Measurements from ENCODE around the gene FGR.
"Not testable (repeated sequence)": the region's sequence is repeated elsewhere in the genome, so short reads cannot be mapped to it uniquely, and the experiment has no call there.

FGR gene

GRCh38 chr1:27644369-27645070 is 9.5 kb upstream of the FGR start:
- no peaks in the 10 kb centered on the region for H3K9me3 ChIP-seq (ENCODE audit: control insufficient read depth, low read depth, low read length)
- peaks cover 3% of the 10 kb centered on the region for H3K4me1 ChIP-seq (ENCODE audit: control insufficient read depth, low read depth, low read length)
- no peaks in the 10 kb centered on the region for H3K27me3 ChIP-seq (ENCODE audit: control insufficient read depth, insufficient read depth, low read length)
- no peak overlapping the region for H3K27ac ChIP-seq (ENCODE audit: low read length)
- H3K36me3 ChIP-seq (ENCODE audit: control insufficient read depth, low read depth, low read length), result no peaks in the 10 kb centered on the region
- H3K9ac ChIP-seq (ENCODE audit: low read length), result no peak overlapping the region
- no peak overlapping the region for H3K4me3 ChIP-seq (ENCODE audit: low read length)

- H3K4me3 ChIP-seq (ENCODE audit: low read length), result no peak overlapping the region
- H3K4me1 ChIP-seq (ENCODE audit: control insufficient read depth, low read depth, low read length), result peaks cover 3% of the 10 kb centered on the region
- no peak overlapping the region for H3K27ac ChIP-seq (ENCODE audit: low read length)
- H3K36me3 ChIP-seq (ENCODE audit: control insufficient read depth, low read depth, low read length), result no peaks in the 10 kb centered on the region
- no peaks in the 10 kb centered on the region for H3K27me3 ChIP-seq (ENCODE audit: control insufficient read depth, insufficient read depth, low read length)
- no peak overlapping the region for H3K9ac ChIP-seq (ENCODE audit: low read length)
- H3K9me3 ChIP-seq (ENCODE audit: control insufficient read depth, low read depth, low read length), result no peaks in the 10 kb centered on the region
Measured at GRCh38 chr1:27643600-27644368, 8.8 kb upstream of the FGR start.

GRCh38 chr1:27640514-27640913 is 5.5 kb upstream of the FGR start:
- not testable (repeated sequence) for H3K9ac ChIP-seq (ENCODE audit: low read length); H3K4me1 ChIP-seq (ENCODE audit: control insufficient read depth, low read depth, low read length); H3K36me3 ChIP-seq (ENCODE audit: control insufficient read depth, low read depth, low read length); H3K27ac ChIP-seq (ENCODE audit: low read length); H3K27me3 ChIP-seq (ENCODE audit: control insufficient read depth, insufficient read depth, low read length); H3K9me3 ChIP-seq (ENCODE audit: control insufficient read depth, low read depth, low read length); H3K4me3 ChIP-seq (ENCODE audit: low read length)

DNA sequence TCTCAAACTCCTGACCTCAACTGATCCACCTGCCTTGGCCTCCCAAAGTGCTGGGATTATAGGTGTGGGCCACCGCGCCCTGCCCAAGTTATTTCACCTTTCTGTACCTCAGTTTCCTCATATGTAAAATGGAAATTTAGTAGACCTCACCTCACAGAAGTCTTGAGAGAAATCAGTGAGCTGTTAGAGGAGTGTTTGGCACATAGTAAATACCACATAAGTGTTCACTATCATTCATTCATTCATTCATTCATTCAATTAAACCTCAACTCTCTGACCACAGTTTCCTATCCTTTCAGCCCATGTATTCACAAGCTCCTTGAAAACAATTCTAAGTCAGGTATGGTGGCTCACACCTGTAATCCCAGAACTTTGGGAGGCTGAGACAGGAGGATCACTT is 3.8 kb upstream of the FGR start:
- Histone ChIP-seq H3K9me3 (ENCODE audit: control insufficient read depth, low read depth, low read length) (no peaks in the 10 kb centered on the region), H3K9ac (ENCODE audit: low read length) (no peak overlapping the region), H3K36me3 (ENCODE audit: control insufficient read depth, low read depth, low read length) (no peaks in the 10 kb centered on the region), H3K4me3 (ENCODE audit: low read length) (no peak overlapping the region), H3K4me1 (ENCODE audit: control insufficient read depth, low read depth, low read length) (peaks cover 8% of the 10 kb centered on the region), H3K27ac (ENCODE audit: low read length) (no peak overlapping the region), H3K27me3 (ENCODE audit: control insufficient read depth, insufficient read depth, low read length) (peaks cover 21% of the 10 kb centered on the region)

DNA sequence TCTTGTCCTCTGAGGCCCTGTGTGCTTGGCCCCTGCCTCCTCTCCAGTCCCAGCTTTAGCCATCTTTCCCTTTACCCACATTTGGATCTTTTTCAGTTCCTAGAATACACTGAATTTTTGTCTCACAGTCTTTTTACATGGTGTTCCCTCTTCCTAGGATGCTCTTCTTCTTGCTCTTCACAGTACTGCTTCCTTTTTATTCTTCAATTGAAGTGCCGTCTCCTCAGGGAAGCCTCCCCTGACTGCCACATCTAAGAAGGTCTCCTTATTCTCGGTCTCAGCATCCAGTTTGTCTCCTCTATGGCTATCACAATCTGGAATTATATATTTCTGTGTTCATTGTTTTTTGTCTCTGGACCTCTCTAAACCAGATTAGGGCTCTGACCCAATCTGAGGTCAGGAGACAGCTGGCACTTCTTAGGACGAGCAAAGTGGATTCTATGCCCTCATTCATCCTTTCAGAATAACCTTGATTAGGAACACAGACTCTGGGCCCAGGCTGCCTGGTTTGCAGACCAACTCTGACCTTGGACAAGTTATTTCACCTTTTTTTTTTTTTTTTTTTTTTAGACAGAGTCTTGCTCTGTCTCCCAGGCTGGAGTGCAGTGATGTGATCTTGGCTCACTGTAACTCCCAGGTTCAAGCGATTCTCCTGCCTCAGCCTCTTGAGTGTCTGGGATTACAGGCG is 3.2 kb upstream of the FGR start:
- H3K27me3 ChIP-seq (ENCODE audit: control insufficient read depth, insufficient read depth, low read length), result peaks cover 27% of the 10 kb centered on the region

GRCh38 chr1:27635396-27636142 is 584 bp upstream of the FGR start:
- H3K4me1 ChIP-seq (ENCODE audit: control insufficient read depth, low read depth, low read length), result peaks cover 5% of the 10 kb centered on the region
- no peaks in the 10 kb centered on the region for H3K9me3 ChIP-seq (ENCODE audit: control insufficient read depth, low read depth, low read length)
- H3K4me3 ChIP-seq (ENCODE audit: low read length), result no peak overlapping the region
- H3K36me3 ChIP-seq (ENCODE audit: control insufficient read depth, low read depth, low read length), result no peaks in the 10 kb centered on the region
- H3K9ac ChIP-seq (ENCODE audit: low read length), result no peak overlapping the region
- H3K27me3 ChIP-seq (ENCODE audit: control insufficient read depth, insufficient read depth, low read length), result peaks cover 36% of the 10 kb centered on the region
- H3K27ac ChIP-seq (ENCODE audit: low read length), result no peak overlapping the region

More for the DNA sequence above, 3.2 kb upstream of the FGR start:
- H3K4me1 ChIP-seq (ENCODE audit: control insufficient read depth, low read depth, low read length), result peaks cover 5% of the 10 kb centered on the region
- no peak overlapping the region for H3K27ac ChIP-seq (ENCODE audit: low read length)
- H3K36me3 ChIP-seq (ENCODE audit: control insufficient read depth, low read depth, low read length), result no peaks in the 10 kb centered on the region
- H3K4me3 ChIP-seq (ENCODE audit: low read length), result no peak overlapping the region
- no peak overlapping the region for H3K9ac ChIP-seq (ENCODE audit: low read length)
- H3K9me3 ChIP-seq (ENCODE audit: control insufficient read depth, low read depth, low read length), result no peaks in the 10 kb centered on the region

GRCh38 chr1:27634177-27634984 is 604 bp downstream of the FGR start:
- Histone ChIP-seq H3K9me3 (ENCODE audit: control insufficient read depth, low read depth, low read length) (no peaks in the 10 kb centered on the region), H3K36me3 (ENCODE audit: control insufficient read depth, low read depth, low read length) (no peaks in the 10 kb centered on the region), H3K27ac (ENCODE audit: low read length) (no peak overlapping the region), H3K4me1 (ENCODE audit: control insufficient read depth, low read depth, low read length) (peaks cover 5% of the 10 kb centered on the region), H3K27me3 (ENCODE audit: control insufficient read depth, insufficient read depth, low read length) (peaks cover 36% of the 10 kb centered on the region), H3K9ac (ENCODE audit: low read length) (peak overlapping the region; percentile 44), H3K4me3 (ENCODE audit: low read length) (peak overlapping the region; percentile 60)

- H3K27ac ChIP-seq (ENCODE audit: low read length), result no peak overlapping the region
- peaks cover 36% of the 10 kb centered on the region for H3K27me3 ChIP-seq (ENCODE audit: control insufficient read depth, insufficient read depth, low read length)
- peaks cover 12% of the 10 kb centered on the region for H3K4me1 ChIP-seq (ENCODE audit: control insufficient read depth, low read depth, low read length)
- no peaks in the 10 kb centered on the region for H3K9me3 ChIP-seq (ENCODE audit: control insufficient read depth, low read depth, low read length)
- H3K36me3 ChIP-seq (ENCODE audit: control insufficient read depth, low read depth, low read length), result no peaks in the 10 kb centered on the region
- peak overlapping the region; percentile 44 for H3K9ac ChIP-seq (ENCODE audit: low read length)
- H3K4me3 ChIP-seq (ENCODE audit: low read length), result peak overlapping the region; percentile 60
Measured at GRCh38 chr1:27633640-27634176, 1.3 kb downstream of the FGR start.

- Histone ChIP-seq H3K4me3 (ENCODE audit: low read length) (no peak overlapping the region), H3K4me1 (ENCODE audit: control insufficient read depth, low read depth, low read length) (peaks cover 12% of the 10 kb centered on the region)
Measured at GRCh38 chr1:27633298-27633610, 1.7 kb downstream of the FGR start.

GRCh38 chr1:27632387-27633297 is 2.3 kb downstream of the FGR start:
- H3K9ac ChIP-seq (ENCODE audit: low read length), result no peak overlapping the region
- H3K27me3 ChIP-seq (ENCODE audit: control insufficient read depth, insufficient read depth, low read length), result peaks cover 36% of the 10 kb centered on the region
- H3K9me3 ChIP-seq (ENCODE audit: control insufficient read depth, low read depth, low read length), result no peaks in the 10 kb centered on the region
- H3K4me1 ChIP-seq (ENCODE audit: control insufficient read depth, low read depth, low read length), result peaks cover 12% of the 10 kb centered on the region
- H3K27ac ChIP-seq (ENCODE audit: low read length), result no peak overlapping the region
- H3K4me3 ChIP-seq (ENCODE audit: low read length), result no peak overlapping the region
- no peaks in the 10 kb centered on the region for H3K36me3 ChIP-seq (ENCODE audit: control insufficient read depth, low read depth, low read length)

More at GRCh38 chr1:27633298-27633610, 1.7 kb downstream of the FGR start:
- H3K27me3 ChIP-seq (ENCODE audit: control insufficient read depth, insufficient read depth, low read length), result peaks cover 36% of the 10 kb centered on the region
- no peaks in the 10 kb centered on the region for H3K36me3 ChIP-seq (ENCODE audit: control insufficient read depth, low read depth, low read length)
- H3K27ac ChIP-seq (ENCODE audit: low read length), result no peak overlapping the region
- H3K9me3 ChIP-seq (ENCODE audit: control insufficient read depth, low read depth, low read length), result no peaks in the 10 kb centered on the region
- H3K9ac ChIP-seq (ENCODE audit: low read length), result no peak overlapping the region
